HepG2 (cell line): ENCODE data around the gene SEC16A. TPM values are rescaled to one million over a fixed set of nuclear protein-coding genes. Genes with fewer than 3 reads are reported as not detected.

Experiments used
- ATAC-seq: fragments of 200-7000 bp; cut with Tn5 transposase; 3 replicates; pipeline ENCODE4 v1.9.1; 2020; ENCODE audit warnings: mild to moderate bottlenecking, moderate library complexity
- BruUV-seq: library from RNA; stranded (reverse); fragments of 400-500 nt; replicated peaks from 2 replicates; lab custom pipeline; 2021; lab: Mats Ljungman, UMichigan
- CTCF ChIA-PET: fragments of 300-600 bp; formaldehyde crosslinking; extraction: SDS; loops from one replicate; lab custom pipeline; 2021; ENCODE audit warnings: low total read pairs, inconsistent platforms, low intra/inter-chr PET ratio; lab: Yijun Ruan, JAX
- POLR2A ChIA-PET: fragments of 350-600 bp; sonication (Branson Sonifier 250); formaldehyde crosslinking; loops from one replicate; lab custom pipeline; 2020; ENCODE audit warnings: antibody characterized with exemption, inconsistent platforms; lab: Yijun Ruan, JAX
- DNase-seq: peaks from one replicate; pipeline ENCODE4 v3.0.0-alpha.2; 2015; ENCODE audit warnings: low spot score
- FAIRE-seq: peaks from 3 replicates; lab custom pipeline; 2011; peaks lifted over from hg19 to GRCh38; lab: Jason Lieb, UNC
- H2AFZ ChIP-seq: one replicate; pipeline ENCODE4 v1.6.1; 2011; ENCODE audit warnings: low read length, inconsistent platforms
- H3K27ac ChIP-seq: fragments of 300-600 bp; 3 replicates; pipeline ENCODE4 v1.8.0; 2011; ENCODE audit warnings: mixed run types, mild to moderate bottlenecking, mixed read lengths, low read length, inconsistent platforms; ENCODE audit not compliant: insufficient read depth; ENCODE audit errors: extremely low read length
- H3K27me3 ChIP-seq, 2 experiments: fragments of 200-600 bp in 1 of 2; 2 replicates in 1 of 2; 3 replicates in 1 of 2; pipeline versions ENCODE4 v1.6.0 to v1.8.0; 2011; ENCODE audit warnings: low read length in 2 of 2, mild to moderate bottlenecking in 2 of 2, moderate library complexity in 2 of 2, inconsistent platforms in 1 of 2; ENCODE audit not compliant: insufficient read depth in 2 of 2, control insufficient read depth in 1 of 2
- H3K36me3 ChIP-seq, 2 experiments: fragments of 200-600 bp in 1 of 2; replicated peaks in 1 of 2; 2 replicates in 1 of 2; 3 replicates in 1 of 2; pipeline versions ENCODE4 v1.5.1 to v1.8.0; 2011; ENCODE audit warnings: low read length in 2 of 2, inconsistent platforms in 1 of 2; ENCODE audit not compliant: insufficient read depth in 2 of 2, control insufficient read depth in 1 of 2
- H3K4me1 ChIP-seq: 2 replicates; pipeline ENCODE4 v1.5.1; 2012; ENCODE audit warnings: low read length, inconsistent platforms; ENCODE audit not compliant: insufficient read depth
- H3K4me2 ChIP-seq: 2 replicates; pipeline ENCODE4 v1.6.0; 2011; ENCODE audit warnings: low read depth, low read length, inconsistent platforms
- H3K4me3 ChIP-seq, 3 experiments: fragments of 200-600 bp in 1 of 3; sonication (generic), shearing (Covaris generic) in 1 of 3; replicated peaks in 1 of 3; 2 replicates each; pipeline ENCODE4 v1.5.1; 2011 to 2016; ENCODE audit warnings: low read length in 3 of 3, inconsistent platforms in 2 of 3, low read depth in 2 of 3, mild to moderate bottlenecking in 2 of 3, control low read depth in 1 of 3, mixed read lengths in 1 of 3; ENCODE audit not compliant: insufficient read depth in 1 of 3
- H3K79me2 ChIP-seq: one replicate; pipeline ENCODE4 v1.6.1; 2011; ENCODE audit warnings: low read length, inconsistent platforms; ENCODE audit not compliant: insufficient read depth
- H3K9ac ChIP-seq: 2 replicates; pipeline ENCODE4 v1.6.0; 2011; ENCODE audit warnings: mild to moderate bottlenecking, low read depth, low read length, inconsistent platforms; ENCODE audit not compliant: insufficient read depth
- H3K9me3 ChIP-seq: 2 replicates; pipeline ENCODE4 v1.5.1; 2012; ENCODE audit warnings: mild to moderate bottlenecking, low read length
- H4K20me1 ChIP-seq: 2 replicates; pipeline ENCODE4 v1.6.0; 2011; ENCODE audit warnings: inconsistent platforms, mild to moderate bottlenecking, low read length, moderate library complexity; ENCODE audit not compliant: insufficient read depth
- BCL6 ChIP-seq: IDR thresholded peaks from 2 replicates; pipeline ENCODE4 v1.6.1; 2016; ENCODE audit warnings: missing genetic modification reagents, missing compliant biosample characterization
- SKI ChIP-seq: fragments of 450-650 bp; IDR thresholded peaks from one replicate; pipeline ENCODE4 v1.6.1; 2018; ENCODE audit warnings: mild to moderate bottlenecking; ENCODE audit not compliant: partially characterized antibody
- ZNF383 ChIP-seq: sonication (generic); formaldehyde crosslinking; IDR thresholded peaks from 2 replicates; pipeline ENCODE4 v1.4.0; 2020; ENCODE audit warnings: missing genetic modification reagents, mild to moderate bottlenecking, borderline replicate concordance
- ZNF557 ChIP-seq: sonication (generic); formaldehyde crosslinking; IDR thresholded peaks from 2 replicates; pipeline ENCODE4 v1.4.0; 2020; ENCODE audit warnings: missing genetic modification reagents
- WGBS: methylation state at CpG from one replicate; pipeline ENCODE4 v1.1.6; 2017; ENCODE audit warnings: low lambda C conversion rate; 5-methylcytosine and 5-hydroxymethylcytosine counted together
- in situ Hi-C: cut with HindIII; loops from 2 replicates; pipeline ENCODE4 v1.10.0; 2017; ENCODE audit warnings: low pct_unique_long_range_greater_than_20kb; ENCODE audit not compliant: extremely low pct_ligation_motif_present
- intact Hi-C: fragments of 100-400 bp; cut with micrococcal nuclease; formaldehyde crosslinking; loops from one replicate; pipeline ENCODE4 v1.10.0; 2022; ENCODE audit not compliant: unreplicated experiment
- polyA plus RNA-seq, 8 experiments: library from polyadenylated mRNA; depleted of rRNA in 3 of 8; stranded (reverse) in 7 of 8; unstranded in 1 of 8; fragments of >200 nt; fragmentation: Illumina TruSeq in 4 of 8; extraction: Trizol in 4 of 8; gene quantifications; 2 replicates each; pipeline versions ENCODE4 v1.2.1 to v1.2.3, GENCODE V29; 2011 to 2016; ENCODE audit warnings: low read depth in 4 of 8, missing spikeins in 1 of 8, mixed read lengths in 1 of 8; ENCODE audit not compliant: insufficient read depth in 1 of 8
- total RNA-seq, 5 experiments: library from RNA; depleted of rRNA; stranded (reverse); fragments of >200 nt; fragmentation: Illumina TruSeq; extraction: Trizol; gene quantifications; 2 replicates each; pipeline ENCODE4 v1.2.3, GENCODE V29; 2016; ENCODE audit warnings: low read depth in 1 of 5
- TF ChIP-seq, protein P1 (sequence below): sonication (generic); formaldehyde crosslinking; IDR thresholded peaks from 2 replicates; pipeline ENCODE4 v1.4.0; 2020; ENCODE audit warnings: missing genetic modification reagents, mild to moderate bottlenecking, borderline replicate concordance
- TF ChIP-seq, protein P2 (sequence below): sonication (generic); formaldehyde crosslinking; IDR thresholded peaks from 2 replicates; pipeline ENCODE4 v1.4.0; 2020; ENCODE audit warnings: missing genetic modification reagents, mild to moderate bottlenecking, borderline replicate concordance
- TF ChIP-seq, protein P3 (sequence below): sonication (generic); formaldehyde crosslinking; IDR thresholded peaks from 2 replicates; pipeline ENCODE4 v1.4.0; 2020; ENCODE audit warnings: mild to moderate bottlenecking, missing genetic modification reagents

The SEC16A gene
- total and polyA plus RNA-seq, 2 of the 13 experiments (the other 11 are each of a cell fraction or from before 2014, with no cell fraction given): 15.9 to 18.9 TPM

DNA sequence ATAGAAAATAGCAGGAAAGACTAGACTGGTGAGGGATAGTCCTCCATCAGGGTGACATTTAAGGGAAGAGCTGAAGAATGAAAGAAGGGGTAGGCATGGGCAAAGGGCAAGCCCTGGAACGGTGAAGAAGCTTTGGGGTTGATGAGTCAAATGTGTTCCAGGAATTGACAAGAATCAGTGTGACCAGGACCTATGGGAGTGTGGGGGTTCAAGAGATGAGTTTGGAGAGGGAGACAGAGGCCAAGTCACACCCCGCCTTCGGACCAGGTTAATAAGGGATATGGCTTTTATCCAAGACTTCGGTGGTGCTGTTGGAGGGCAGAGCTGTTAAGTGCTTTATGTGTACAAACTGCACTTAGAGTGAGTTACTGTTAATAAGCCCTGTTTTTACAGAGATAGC is 71.5 kb downstream of the SEC16A start:
- peaks cover 8% of the 10 kb centered on the region for H4K20me1 ChIP-seq
- TSS peak; percentile 71 for BruUV-seq
- in situ Hi-C loops: no loop called here
- peaks cover 25 to 49% of the 10 kb centered on the region in 2 experiments for H3K36me3 ChIP-seq
- H3K9me3 ChIP-seq: no peaks in the 10 kb centered on the region
- no peak overlapping the region for H2AFZ ChIP-seq
- peak overlapping the region; percentile 65 for H3K27ac ChIP-seq
- FAIRE-seq (no peak), ATAC-seq (no peak), DNase-seq (no peak)
- CTCF ChIA-PET: no interaction called here
- POLR2A ChIA-PET: interaction anchor here (1.5 kb wide), 1 partner anchor 11 kb away, joined by 3 read pairs; the partner anchor contains the start of gene SNAPC4
- H3K4me2 ChIP-seq: peak overlapping the region; percentile 91
- TF ChIP-seq, protein P1, sequence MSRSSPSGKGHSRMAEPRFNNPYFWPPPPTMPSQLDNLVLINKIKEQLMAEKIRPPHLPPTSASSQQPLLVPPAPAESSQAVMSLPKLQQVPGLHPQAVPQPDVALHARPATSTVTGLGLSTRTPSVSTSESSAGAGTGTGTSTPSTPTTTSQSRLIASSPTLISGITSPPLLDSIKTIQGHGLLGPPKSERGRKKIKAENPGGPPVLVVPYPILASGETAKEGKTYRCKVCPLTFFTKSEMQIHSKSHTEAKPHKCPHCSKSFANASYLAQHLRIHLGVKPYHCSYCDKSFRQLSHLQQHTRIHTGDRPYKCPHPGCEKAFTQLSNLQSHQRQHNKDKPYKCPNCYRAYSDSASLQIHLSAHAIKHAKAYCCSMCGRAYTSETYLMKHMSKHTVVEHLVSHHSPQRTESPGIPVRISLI (CRISPR knock-in tag): no peak
- TF ChIP-seq ZNF383 (CRISPR knock-in tag) (no peak), SKI (no peak), ZNF557 (no peak), BCL6 (CRISPR knock-in tag) (no peak)
- TF ChIP-seq, protein P2, sequence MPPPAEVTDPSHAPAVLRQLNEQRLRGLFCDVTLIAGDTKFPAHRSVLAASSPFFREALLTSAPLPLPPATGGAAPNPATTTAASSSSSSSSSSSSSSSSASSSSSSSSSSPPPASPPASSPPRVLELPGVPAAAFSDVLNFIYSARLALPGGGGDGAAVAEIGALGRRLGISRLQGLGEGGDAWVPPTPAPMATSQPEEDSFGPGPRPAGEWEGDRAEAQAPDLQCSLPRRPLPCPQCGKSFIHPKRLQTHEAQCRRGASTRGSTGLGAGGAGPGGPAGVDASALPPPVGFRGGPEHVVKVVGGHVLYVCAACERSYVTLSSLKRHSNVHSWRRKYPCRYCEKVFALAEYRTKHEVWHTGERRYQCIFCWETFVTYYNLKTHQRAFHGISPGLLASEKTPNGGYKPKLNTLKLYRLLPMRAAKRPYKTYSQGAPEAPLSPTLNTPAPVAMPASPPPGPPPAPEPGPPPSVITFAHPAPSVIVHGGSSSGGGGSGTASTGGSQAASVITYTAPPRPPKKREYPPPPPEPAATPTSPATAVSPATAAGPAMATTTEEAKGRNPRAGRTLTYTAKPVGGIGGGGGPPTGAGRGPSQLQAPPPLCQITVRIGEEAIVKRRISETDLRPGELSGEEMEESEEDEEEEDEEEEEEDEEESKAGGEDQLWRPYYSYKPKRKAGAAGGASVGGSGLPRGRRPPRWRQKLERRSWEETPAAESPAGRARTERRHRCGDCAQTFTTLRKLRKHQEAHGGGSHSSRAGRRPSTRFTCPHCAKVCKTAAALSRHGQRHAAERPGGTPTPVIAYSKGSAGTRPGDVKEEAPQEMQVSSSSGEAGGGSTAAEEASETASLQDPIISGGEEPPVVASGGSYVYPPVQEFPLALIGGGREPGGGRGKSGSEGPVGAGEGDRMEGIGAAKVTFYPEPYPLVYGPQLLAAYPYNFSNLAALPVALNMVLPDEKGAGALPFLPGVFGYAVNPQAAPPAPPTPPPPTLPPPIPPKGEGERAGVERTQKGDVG (CRISPR knock-in tag): no peak
- TF ChIP-seq, protein P3, sequence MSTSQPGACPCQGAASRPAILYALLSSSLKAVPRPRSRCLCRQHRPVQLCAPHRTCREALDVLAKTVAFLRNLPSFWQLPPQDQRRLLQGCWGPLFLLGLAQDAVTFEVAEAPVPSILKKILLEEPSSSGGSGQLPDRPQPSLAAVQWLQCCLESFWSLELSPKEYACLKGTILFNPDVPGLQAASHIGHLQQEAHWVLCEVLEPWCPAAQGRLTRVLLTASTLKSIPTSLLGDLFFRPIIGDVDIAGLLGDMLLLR (CRISPR knock-in tag): no peak
- no peaks in the 10 kb centered on the region; a peak in 1 of 5 replicates for H3K27me3 ChIP-seq
- WGBS: 42% methylated on average over 4 of the region's 4 CpGs
- peaks cover 49% of the 10 kb centered on the region for H3K79me2 ChIP-seq
- intact Hi-C loops: no loop called here
- peak overlapping the region; percentile 89 for H3K9ac ChIP-seq
- H3K4me1 ChIP-seq: peaks cover 36% of the 10 kb centered on the region
- peak overlapping the region; percentile 69 to 99 (median 89) for H3K4me3 ChIP-seq
